ENCODE measurements around the gene DOCK4.

The DOCK4 gene

GRCh38 chr7:112005205-112005775 is 200.9 kb downstream of the DOCK4 start:
- TF ChIP-seq CTCF (IDR thresholded peaks at IDR 0.05; ENCODE audit: low read depth, low read length): no peak
- Histone ChIP-seq H3K9me3 (ENCODE audit: severe bottlenecking) (no peaks in the 10 kb centered on the region), H3K4me3 (ENCODE audit: low read depth, low read length) (no peak overlapping the region), H3K27ac (no peak overlapping the region), H3K36me3 (no peaks in the 10 kb centered on the region), H3K27me3 (ENCODE audit: insufficient read depth, low read depth, severe bottlenecking) (no peaks in the 10 kb centered on the region)
- no peak for DNase-seq

- Histone ChIP-seq H3K27me3 (ENCODE audit: insufficient read depth, low read depth, severe bottlenecking) (no peaks in the 10 kb centered on the region), H3K9me3 (ENCODE audit: severe bottlenecking) (no peaks in the 10 kb centered on the region), H3K4me3 (ENCODE audit: low read depth, low read length) (no peak overlapping the region), H3K27ac (no peak overlapping the region), H3K36me3 (no peaks in the 10 kb centered on the region)
- no peak for DNase-seq
- TF ChIP-seq CTCF (IDR thresholded peaks at IDR 0.05; ENCODE audit: low read depth, low read length): no peak
These were observed 204.9 kb downstream of the DOCK4 start for GRCh38 chr7:112001091-112001826.

- DNase-seq: no peak
- Histone ChIP-seq H3K9me3 (ENCODE audit: severe bottlenecking) (no peaks in the 10 kb centered on the region), H3K36me3 (no peaks in the 10 kb centered on the region), H3K4me3 (ENCODE audit: low read depth, low read length) (no peak overlapping the region), H3K27ac (no peak overlapping the region), H3K27me3 (ENCODE audit: insufficient read depth, low read depth, severe bottlenecking) (no peaks in the 10 kb centered on the region)
- no peak for TF ChIP-seq CTCF (IDR thresholded peaks at IDR 0.05; ENCODE audit: low read depth, low read length)
These were observed 207.9 kb downstream of the DOCK4 start for GRCh38 chr7:111998326-111998725.

- no peak for TF ChIP-seq CTCF (IDR thresholded peaks at IDR 0.05; ENCODE audit: low read depth, low read length)
- Histone ChIP-seq H3K9me3 (ENCODE audit: severe bottlenecking) (no peaks in the 10 kb centered on the region), H3K27ac (no peak overlapping the region), H3K4me3 (ENCODE audit: low read depth, low read length) (no peak overlapping the region), H3K36me3 (no peaks in the 10 kb centered on the region), H3K27me3 (ENCODE audit: insufficient read depth, low read depth, severe bottlenecking) (no peaks in the 10 kb centered on the region)
- DNase-seq: no peak
These were observed 208.7 kb downstream of the DOCK4 start for GRCh38 chr7:111997546-111997945.

GRCh38 chr7:111992601-111993000 is 213.6 kb downstream of the DOCK4 start:
- Histone ChIP-seq H3K27ac (no peak overlapping the region), H3K36me3 (no peaks in the 10 kb centered on the region), H3K4me3 (ENCODE audit: low read depth, low read length) (no peak overlapping the region), H3K9me3 (ENCODE audit: severe bottlenecking) (no peaks in the 10 kb centered on the region), H3K27me3 (ENCODE audit: insufficient read depth, low read depth, severe bottlenecking) (no peaks in the 10 kb centered on the region)
- DNase-seq: no peak
- TF ChIP-seq CTCF (IDR thresholded peaks at IDR 0.05; ENCODE audit: low read depth, low read length): no peak

All from WERI-Rb-1 (cell line).